Measurements from ENCODE around the gene RSRC1.
"Not testable (repeated sequence)": the region's sequence is repeated elsewhere in the genome, so short reads cannot be mapped to it uniquely, and the experiment has no call there.

RSRC1 gene

DNA sequence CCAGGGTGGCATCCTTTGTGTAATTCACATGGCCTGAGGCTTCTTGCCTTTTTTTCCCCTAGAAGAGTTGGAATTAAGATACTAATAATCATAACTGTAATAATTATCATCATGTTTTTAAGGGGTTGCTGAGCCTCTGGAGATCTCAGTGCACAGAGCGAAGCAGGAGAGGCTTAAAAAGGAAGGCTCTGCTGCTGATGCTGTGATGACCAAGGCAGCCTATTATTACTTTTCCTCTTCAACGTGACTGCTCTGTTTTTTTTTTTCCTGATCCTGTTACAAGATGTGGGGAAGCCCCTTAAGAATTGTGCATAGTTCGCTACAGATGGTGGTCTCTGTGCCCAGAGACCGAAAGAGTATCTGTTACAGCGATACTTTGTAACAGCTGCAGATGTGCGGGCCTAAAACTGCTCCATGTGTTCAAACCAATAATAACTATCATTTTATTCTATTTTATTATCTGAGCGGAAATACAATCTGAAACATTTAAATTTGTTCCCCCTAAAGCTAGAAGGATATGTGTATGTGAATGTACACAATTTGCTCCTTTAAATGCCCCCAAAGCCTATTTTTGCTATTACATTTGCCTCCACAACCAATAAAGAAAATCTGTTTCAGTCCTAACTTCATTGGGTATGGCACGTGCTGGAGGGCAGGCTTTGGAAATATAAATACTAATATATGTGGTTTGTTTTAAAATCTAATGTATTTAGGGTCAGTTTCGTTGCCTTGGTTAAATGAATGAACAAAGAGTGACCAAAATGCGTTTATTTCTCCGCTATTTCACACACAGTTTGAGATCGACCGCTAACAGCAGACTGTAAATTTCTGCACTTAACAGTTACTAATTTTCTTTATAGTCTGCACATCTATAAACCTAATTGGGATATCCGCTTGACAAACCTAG is 8.3 kb upstream of the RSRC1 start:
- DNase-seq (ENCODE audit: low spot score), result no peak

DNA sequence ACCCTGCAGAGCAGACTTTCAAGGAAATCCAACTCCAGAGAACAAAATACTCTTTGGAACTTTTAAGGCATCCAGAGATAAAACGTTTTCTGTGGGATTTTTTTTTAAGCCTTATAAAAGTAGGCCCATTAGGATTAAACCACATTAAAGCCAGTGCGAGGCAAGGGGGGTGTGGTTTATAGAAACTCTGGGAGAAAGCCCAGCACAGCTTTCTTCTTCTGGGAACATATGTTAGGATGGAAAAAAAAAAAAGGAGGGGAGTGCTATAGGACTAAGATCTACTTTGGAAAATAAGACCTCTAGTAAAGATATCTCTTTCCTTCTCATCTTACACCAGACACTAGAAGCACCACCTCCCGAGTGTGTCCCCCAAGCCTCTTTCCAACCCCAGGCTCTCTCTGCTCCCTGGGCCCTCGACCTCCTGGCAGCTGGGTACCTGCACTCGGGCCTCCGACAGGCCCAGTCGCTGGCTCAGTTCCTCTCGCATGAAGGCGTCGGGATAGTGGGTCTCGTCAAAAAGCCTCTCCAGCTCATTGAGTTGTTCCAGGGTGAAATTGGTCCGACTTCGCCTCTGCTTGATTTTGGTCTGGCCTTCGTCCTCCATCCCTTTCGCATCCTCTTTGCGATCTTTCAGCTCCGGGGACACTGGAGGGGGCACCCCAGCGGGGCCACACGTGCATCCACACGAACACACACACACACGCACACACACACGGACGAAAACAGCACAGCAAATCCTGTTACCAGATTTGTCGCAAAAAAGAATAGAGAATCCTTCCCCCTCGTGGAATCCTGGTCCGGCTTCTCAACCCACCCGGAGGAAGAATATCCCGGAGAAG is 7.4 kb upstream of the RSRC1 start:
- DNase-seq (ENCODE audit: low spot score), result no peak

DNA sequence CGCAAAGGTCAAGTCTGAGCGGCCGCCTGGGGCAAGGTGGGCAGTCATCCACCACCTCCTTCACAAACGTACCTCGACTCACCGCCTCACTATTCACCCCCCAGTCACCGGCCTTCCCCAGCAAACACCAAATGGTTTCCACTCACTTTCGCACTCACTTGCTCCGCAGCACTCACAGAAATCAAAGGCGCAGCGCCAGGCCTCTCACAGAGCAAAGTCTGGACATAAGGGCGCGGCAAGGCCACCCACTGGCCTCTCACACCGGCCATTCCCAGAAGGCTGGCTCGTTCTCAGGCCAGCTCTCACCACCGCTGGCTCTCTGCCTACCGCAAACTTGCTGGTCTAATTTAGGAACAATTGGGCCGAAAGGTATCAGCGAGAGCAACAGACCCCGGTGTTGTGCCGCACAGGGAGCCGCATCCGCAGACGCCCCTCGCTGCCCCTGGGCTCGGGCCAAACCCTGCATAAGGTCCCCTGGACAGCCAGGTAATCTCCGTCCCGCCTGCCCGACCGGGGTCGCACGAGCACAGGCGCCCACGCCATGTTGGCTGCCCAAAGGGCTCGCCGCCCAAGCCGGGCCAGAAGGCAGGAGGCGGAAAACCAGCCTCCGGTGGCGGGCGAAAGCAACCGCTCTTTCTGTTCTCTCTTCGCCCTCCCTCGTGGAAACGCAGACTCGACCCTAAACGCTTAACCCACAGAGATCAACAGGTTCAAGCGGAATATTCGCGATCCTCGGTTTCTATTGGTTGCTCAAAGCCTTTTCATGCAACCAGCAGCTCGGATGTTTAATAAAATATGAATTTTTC is 6.6 kb upstream of the RSRC1 start:
- peak; percentile 64 for DNase-seq (ENCODE audit: low spot score)

DNA sequence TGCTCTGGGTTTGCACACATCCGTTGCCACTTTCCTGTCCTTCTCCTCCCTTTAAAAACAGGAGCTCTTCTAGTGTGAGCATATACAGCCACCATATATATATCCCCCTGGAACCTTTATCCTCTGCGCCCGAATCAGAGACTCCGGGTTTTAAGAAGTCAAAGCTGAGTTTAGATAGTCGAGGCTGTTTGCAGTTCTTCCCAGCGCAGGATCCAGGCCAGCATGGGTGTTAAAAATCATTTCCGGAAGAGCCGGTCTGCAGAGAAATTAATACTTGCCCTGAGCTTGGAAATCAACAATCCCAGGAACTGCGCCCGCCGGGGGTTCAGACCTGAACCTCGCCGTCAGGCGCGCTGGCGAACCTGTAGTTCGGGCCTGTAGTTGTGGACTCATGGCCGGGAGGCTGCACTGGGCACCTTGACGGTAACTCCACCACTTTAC is 6.0 kb upstream of the RSRC1 start:
- DNase-seq (ENCODE audit: low spot score), result peak; percentile 24

DNA sequence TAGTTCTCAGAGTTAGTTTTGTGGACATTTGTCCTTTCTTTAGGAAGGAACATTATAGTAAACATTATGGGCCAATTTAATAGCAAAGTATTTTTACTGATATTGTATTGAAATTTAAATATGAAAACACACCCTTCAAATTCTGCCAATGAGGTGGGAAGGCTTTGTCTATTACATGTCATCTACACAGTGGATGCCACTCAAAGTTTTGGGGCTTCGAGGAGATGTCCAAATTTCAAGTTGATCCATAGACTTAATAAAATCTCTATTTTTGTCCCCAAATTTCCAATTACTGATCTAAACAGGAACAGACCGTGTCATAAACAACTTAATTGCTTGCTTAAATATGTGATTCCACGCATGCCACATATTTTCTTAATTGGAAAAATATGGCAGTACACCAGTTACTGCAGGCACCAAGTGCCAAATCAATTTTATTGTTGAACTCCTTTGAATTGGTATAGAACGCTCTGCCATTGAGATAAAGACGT is 5.4 kb upstream of the RSRC1 start:
- no peak for DNase-seq (ENCODE audit: low spot score)

DNA sequence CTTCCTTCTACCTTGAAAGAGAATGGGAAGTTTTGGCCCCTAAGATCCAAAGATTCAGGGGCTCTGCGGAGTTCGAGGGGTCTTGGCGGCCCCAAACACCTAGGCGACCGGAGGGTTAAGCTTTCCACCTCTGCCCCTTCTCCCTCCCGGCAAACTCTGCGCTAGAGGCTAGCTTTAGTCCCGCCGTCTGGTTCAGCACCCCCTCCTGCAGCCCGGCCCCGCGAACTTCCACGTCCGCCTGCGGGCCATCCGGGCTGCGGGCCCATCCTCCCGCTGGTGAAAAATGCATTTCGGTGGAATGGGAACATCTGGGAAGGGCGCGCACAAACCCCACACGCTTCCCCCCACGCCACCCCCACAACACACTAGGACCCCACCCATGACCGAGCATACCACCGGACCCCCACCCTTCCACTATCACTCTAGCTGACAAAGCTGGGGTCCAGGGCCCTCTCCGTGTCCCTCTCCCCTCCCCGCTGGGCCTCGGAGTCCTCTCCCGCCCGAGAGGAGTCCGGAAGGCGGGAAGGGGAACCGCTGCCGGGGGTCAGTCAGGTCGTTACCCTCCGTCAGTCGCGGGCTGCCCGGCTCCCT is 4.7 kb upstream of the RSRC1 start:
- peak; percentile 78 for DNase-seq (ENCODE audit: low spot score)

DNA sequence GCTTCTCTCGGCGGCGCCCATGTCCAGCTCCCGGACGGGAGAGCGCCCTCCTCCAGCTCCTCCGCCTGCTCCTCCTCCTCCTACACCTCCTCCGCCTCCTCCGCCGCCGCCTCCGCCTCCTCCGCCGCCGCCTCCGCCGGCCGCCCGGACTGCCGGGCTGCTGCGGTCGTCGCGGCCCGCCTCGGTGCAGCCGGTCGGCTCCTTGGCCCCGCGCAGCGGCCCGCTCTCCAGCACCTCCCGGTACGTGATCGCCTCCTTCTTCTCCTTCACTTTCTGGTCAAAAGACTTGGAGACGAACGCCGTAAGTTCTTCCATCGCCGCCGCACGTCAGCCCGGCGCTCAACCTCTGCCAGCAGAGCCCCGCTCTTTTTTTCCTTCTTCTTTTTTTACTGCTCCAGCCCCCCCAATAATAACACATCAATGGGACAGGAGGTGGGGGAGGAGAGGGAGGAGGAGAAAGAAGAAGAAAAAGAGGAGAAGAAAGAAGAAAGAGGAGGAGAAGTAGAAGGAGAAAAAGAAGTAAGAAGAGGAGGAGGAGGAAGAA is 4.1 kb upstream of the RSRC1 start:
- peak; percentile 75 for DNase-seq (ENCODE audit: low spot score)

DNA sequence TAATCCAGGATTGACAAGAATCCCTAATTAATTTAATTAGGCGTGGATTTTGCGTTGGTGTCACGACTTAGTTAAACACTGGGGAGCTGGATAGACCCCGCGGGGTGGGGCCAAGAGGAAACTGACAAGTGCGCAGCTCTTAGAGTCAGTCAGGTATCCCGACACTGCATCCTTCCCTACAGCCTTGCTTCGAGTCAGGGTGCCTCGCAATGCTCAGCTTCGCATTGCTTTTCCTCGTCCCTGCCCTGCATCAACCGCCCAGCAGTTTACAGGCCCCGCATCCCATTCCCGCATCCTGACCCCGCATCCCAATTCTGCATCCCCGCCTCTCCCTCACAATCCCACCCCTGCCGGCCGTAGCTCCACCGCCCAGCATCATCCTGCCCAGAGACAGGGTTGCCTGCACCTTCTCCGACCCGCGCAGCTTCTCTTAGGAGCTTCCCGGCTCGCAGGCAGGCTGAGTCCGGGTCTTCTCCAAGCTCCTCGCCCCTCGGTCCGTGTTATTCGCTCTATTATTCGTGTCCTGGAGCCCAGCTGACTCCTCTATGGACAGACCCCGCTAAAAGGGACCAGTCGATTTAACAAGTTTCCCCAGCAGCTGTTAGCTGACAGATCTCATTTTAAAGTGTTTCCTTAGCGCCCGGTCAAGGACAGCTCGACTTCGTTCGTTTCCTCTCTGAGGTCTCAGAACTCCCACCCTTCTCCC is 3.0 kb upstream of the RSRC1 start:
- DNase-seq (ENCODE audit: low spot score), result peak; percentile 32

DNA sequence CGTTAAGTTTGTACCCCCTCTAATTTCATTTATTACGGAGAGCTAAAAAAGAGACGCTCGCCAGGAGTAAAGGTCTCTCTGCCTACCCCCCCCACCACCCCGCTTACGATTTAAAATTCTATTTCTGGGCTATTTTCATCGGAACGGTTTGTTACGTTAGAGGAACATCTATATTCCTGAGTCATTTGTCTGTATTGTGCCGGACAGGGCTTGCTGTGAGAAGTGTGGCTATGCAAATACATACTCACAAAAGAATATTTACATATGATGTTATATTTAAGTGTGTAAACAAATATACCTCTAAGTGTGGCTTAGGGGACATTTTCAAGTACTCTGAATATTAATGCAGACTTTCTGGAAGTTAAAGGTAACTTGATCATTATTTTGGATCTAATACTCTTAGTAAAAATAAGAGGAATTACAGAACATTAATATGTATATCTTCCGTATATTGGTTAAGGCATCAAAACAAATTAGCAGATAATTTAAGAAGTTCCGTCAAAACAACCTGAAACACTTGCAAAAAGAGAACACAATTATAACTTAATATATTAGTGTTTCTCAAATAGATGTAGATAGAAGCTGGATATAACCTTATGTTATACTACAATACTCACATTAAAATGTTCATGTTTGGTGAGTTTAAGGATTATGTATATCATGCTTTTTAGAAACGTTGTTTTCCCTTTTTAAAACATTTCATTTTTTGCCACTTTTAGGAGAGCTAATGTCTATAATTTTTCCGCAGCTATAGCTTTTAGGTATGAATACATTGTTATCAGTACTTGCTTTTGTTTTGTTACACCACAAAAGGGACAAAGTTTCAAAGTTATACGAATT is 2.1 kb upstream of the RSRC1 start:
- DNase-seq (ENCODE audit: low spot score), result no peak

DNA sequence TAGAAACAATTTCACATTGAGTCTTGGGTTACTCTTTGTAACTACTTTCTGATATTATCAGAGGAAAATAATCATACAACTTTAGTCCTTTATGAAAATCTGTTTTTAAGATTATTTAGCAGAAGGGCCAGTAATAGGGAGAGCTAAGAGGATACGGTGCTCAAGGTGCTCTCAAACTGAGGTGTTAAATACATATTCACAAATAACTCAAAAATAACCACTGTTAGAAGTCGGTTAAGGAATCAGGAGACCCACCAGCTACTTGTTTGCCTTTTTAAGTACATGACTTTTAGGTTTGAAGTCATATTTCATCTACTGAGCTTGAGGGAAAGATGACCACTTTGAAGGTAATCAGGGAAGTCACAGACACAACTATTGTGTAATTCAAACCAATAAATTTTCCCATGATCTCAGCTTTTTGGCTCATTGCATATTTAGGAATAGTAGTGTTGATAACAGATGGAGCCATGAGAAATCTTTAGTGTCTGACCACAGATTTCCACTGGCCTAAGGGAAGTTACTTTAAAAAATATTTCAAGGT is 1.4 kb upstream of the RSRC1 start:
- no peak for DNase-seq (ENCODE audit: low spot score)

DNA sequence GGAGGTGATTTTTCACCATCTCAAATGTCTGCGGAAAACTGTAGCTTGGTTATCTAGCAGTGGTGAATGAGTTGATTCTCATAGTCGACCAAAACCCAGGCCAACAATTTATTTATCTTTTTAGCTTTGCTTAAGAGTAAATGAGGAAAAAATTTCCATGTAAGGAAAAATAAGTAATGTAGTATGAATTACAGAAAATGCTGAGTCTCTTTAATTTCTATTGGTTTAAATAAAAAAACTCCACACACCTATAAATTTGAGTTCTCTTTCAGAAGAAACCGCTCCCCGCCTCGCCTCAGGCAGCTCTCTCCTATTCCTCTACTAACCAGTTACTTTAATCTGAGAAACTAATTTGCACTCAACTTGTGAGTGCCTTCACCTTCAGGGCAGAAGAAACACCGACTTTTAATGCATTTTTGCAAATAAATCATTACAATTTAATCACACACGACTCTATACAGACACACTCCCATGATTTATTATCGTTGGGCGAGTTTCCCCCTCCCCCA is 540 bp upstream of the RSRC1 start:
- no peak for DNase-seq (ENCODE audit: low spot score)

DNA sequence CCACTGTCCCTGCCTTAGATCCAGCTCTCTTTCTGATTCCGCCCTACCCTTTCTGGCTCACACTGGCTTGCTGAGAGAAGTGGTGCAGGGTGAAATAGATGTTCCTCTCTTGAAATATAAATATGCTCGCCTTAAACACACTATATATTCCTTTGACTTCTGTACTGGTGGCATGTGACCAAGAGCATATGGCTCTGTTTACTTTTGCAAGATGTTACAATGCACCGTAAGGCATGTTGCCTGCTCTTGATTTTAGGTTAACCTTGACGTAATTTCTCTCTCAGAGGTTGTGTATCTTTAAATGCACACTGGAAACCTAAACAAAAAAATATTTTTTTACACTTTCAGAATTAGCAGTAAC is 749 bp downstream of the RSRC1 start:
- DNase-seq (ENCODE audit: low spot score), result no peak

DNA sequence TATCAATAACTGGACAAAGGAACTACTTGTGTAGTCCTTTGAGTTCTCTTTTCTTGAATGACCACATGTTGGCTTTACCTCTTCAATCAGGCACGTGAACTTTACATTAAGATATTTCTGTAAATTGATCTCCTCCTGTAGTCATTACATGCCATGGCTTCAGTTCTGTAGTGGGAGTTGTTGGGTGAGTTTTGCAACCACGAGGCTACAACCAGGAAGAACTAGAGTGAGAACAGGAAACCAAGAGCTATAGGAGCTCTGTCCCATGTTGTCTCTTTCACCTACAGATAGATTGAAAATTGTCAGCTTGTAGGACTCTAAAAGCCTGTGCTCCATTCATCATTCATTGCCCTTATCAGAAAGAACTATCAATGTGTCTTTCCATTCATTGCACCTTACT is 2.0 kb downstream of the RSRC1 start:
- DNase-seq (ENCODE audit: low spot score), result no peak

DNA sequence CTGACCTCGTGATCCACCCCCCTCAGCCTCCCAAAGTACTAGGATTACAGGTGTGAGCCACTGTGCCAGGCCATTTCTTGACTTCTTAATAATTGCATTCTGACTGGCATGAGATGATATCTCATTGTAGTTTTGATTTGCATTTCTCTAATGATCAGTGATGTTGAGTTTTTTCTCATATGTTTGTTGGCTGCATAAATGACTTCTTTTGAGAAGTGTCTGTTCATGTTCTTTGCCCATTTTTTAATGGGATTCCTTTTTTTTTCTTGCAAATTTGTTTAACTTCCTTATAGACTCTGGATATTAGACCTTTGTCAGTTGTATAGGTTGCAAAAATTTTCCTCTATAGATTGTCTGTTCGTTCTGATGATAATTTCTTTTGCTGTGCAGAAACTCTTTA is 3.7 kb downstream of the RSRC1 start:
- not testable (repeated sequence) for DNase-seq (ENCODE audit: low spot score)

DNA sequence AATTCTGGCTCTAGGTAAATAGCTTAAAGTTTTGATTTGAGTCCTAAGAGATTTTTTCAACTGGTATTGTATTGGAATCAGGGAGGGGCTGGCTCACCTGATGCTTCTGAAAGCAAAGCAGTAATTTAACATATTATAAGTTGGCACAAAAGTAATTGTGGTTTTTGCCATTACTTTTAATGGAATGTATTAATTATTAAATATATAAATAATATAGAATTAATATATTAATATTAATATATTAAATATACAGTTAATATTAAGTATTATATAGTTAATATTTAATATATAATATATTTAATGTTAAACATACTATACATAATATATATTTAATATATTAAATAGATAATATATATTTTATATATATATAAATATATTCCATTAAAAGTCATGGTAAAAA is 10.4 kb downstream of the RSRC1 start:
- DNase-seq (ENCODE audit: low spot score), result no peak

DNA sequence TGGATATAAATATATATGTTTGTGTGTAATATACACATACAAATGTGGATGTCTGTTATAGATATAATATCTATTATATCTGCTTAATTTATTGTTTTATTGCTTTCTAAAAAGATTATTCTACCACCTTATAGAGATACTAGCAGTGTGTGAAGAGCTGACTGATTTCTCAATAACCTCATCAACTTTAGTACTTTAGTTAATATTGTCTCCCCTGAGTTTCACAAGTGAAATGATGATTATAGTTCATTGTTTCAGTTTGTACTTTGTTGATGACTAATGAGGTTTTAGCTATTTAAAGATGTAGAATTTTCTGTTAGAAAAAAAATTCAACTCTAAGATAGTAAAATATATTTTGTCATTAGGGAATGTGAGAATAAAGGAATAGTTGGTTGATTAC is 11.4 kb downstream of the RSRC1 start:
- no peak for DNase-seq (ENCODE audit: low spot score)

DNA sequence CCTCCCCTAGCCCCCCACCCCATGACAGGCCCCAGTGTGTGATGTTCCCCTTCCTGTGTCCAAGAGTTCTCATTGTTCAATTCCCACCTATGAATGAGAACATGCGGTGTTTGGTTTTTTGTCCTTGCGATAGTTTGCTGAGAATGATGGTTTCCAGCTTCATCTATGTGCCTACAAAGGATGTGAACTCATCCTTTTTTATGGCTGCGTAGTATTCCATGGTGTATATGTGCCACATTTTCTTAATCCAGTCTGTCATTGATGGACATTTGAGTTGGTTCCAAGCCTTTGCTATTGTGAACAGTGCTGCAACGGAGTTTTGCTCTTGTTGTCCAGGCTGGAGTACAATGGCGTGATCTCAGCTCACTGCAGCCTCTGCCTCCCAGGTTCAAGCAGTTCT is 12.8 kb downstream of the RSRC1 start:
- not testable (repeated sequence) for DNase-seq (ENCODE audit: low spot score)

DNA sequence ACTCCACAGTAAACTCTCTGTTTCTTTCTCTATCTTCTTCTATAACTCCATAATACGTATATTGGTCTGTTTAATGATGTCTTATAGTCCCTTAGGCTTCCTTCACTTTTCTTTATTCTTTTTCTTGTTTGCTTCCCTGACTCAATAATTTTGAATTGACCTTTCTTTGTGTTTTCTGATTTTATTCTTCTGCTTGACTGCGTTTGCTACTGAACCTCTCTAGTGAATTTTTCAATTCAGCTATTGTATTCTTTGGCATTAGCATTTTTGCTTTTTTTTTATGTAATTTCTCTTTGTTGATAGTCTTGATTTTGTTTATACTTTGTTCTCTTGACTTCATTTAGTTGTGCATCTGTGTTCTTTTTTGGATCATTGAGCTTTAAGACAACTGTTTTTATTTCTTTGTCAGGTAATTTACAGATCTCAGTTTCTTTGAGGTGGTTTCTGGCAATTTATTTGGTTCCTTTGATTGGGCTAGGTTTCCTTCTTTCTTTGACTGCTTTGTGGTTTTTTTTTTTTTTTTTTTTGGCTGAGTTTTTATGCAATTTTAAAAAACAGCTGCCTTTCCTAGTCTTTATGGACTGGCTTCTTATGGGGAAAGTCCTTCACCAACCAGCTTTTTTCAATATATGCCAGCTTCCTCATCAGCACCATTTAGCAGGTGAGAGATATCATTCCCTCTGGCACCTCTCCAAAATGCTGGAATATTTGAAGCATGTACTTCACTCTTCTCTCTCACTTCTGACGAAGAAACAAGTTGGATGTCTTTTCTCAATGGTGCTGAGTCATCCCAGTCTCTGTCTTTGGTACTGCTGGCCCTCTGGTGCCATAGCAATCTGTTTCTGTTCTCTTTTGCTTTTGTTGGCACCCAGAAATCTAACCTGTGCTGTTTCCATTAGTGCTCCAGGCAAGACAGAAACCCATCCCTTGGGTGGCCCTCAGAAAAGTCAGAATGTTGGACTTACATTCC is 17.6 kb downstream of the RSRC1 start:
- peak; percentile 14 for DNase-seq (ENCODE audit: low spot score)
